Adipose tissue (tissue), 3 donors: Measurements from ENCODE around the gene CAST. TPM values are rescaled to one million over a fixed set of nuclear protein-coding genes. Genes with fewer than 3 reads are reported as not detected.

Experiments
- H3K27ac ChIP-seq: one replicate; pipeline ENCODE4 v1.5.1; 2013; ENCODE audit warnings: low read depth, low read length
- WGBS, 3 donors: extraction: QIAGEN DNeasy Blood & Tissue Kit; methylation state at CpG; one replicate each; pipeline ENCODE4 v1.1.7; 2013; 5-methylcytosine and 5-hydroxymethylcytosine counted together
- polyA plus RNA-seq, 3 donors: library from polyadenylated mRNA; stranded (reverse); fragments of 200-250 nt; gene quantifications; one replicate each; pipeline ENCODE4 v1.2.3, GENCODE V29; 2013
- donor health status: healthy with polysubstance abuse.
- donor health status: Bipolar disorder and iron deficiency.
- donor health status: healthy.

The CAST gene
- polyA plus RNA-seq, 3 donors = 45.3 to 178 (median 121) TPM

DNA sequence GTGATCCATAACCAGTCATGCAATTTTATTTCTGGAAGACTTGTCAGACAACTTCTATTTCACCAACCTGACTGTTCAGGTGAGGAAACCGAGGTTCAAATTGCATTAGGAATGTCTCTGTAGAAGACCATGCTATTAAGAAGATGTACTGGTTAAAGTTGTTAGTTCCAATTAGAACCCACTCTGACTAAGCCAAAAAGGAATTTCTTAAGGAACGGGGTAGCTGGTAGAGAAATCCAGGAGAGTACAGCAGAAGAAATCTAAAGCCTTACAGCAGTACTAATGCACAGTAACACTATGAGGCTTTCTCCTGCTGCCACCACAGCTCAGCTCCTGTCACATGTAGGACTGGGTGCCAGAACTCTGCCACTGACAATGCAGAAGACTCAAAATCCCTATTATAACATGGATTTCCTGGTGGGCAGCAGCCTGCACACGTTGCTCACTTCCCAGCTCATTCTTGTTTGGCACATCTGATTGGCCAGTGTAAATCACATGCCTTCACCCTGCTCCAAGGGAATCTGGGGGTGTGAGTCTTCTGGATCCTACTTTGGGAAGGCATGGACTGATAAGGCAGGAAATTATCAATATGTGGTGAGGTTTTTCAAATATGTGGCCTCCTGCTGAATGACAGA lies 37.1 kb downstream of the CAST start:
- 68 to 70% (median 69%) methylated on average over 3 of the region's 3 CpGs for WGBS, 3 donors
- H3K27ac ChIP-seq = no peak overlapping the region

- 0 to 1% (median 1%) methylated on average over 69 to 70 of the region's 70 CpGs for WGBS, 3 donors
- H3K27ac ChIP-seq = peak overlapping the region; percentile 95
Observed at GRCh38 chr5:96702503-96703383, 40.6 kb downstream of the CAST start.

DNA sequence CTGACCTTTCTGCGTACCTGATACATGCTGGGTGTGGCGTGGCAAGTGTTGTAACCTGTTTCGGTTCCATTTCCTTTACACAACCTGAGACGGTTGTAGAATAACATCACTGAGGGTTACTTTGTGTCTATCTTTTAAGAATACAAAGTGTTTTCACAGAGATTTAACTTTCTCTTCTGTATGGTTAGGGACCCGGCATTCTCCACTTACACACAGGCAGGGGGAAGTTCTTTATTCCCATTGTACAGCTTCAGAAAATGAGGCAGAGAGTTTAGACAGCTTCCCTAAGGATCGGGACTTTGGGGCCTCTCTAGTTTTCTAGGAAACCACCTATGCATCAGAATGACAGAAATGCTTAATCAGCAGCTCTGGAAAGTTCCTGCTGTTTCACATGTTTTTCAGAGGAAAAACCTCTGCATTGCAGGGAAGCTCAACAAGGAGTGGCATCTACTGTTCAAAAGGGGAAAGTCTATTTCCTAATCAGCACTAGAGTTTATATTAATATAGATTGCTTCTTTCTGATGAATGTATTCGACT lies 41.3 kb downstream of the CAST start:
- WGBS, 3 donors = 6 to 14% (median 12%) methylated on average over 7 of the region's 7 CpGs

GRCh38 chr5:96703995-96704394 lies 41.8 kb downstream of the CAST start:
- H3K27ac ChIP-seq = no peak overlapping the region
- 60 to 78% (median 76%) methylated on average over 4 of the region's 4 CpGs for WGBS, 3 donors

More for the DNA sequence above, 41.3 kb downstream of the CAST start:
- peak overlapping the region; percentile 95 for H3K27ac ChIP-seq

- WGBS, 3 donors = 90 to 94% (median 90%) methylated on average over 5 of the region's 5 CpGs
- no peak overlapping the region for H3K27ac ChIP-seq
Observed at GRCh38 chr5:96706433-96707111, 44.4 kb downstream of the CAST start.

DNA sequence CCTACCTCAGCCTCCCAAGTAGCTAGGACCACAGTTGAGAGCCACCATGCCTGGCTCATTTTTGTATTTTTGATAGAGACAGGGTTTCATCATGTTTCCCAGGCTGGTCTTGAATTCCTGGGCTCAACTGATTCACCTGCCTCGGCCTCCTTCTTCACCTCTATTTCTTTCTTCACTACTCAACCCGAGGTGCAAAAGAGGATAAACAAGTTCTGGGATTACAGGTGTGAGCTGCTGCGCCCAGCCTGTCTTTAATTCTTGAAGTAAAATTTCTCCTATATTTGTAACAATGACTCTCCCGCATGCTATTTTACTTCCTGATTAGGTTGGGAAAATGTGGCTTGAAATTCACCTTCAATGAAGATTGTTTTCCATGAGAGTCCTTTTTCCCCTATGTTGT lies 46.4 kb downstream of the CAST start:
- H3K27ac ChIP-seq = no peak overlapping the region
- 88 to 98% (median 96%) methylated on average over 4 of the region's 4 CpGs for WGBS, 3 donors

DNA sequence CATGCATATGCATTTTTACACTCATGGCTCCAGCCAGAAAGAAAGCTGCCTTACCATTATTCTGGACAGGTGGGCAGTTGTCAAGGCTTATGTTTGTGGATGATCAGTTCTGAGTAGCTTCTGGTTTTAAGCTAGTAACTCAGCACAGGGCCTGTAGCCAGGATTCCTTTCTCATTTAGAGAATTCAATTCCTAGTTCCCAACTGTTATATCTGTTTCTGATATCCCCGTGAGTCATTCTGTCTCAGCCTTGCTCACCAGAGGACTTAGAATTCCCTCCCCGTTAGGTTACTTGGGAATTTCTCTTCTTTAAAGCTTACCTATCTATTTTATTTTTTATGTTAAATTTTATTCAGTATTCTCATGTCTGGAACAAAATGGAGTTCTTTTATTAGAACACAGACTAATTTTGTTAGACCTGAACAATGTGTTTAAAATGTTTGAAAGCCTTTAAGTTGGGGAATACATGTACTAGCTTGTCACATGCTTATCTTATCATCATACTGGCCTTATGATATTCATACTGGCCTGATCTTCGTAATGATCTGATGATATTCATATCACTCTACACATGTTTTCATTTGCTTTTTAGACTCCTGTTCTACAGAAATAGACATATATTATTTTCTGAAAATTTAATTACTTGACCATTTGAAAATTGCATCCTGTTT lies 47.1 kb downstream of the CAST start:
- WGBS, 3 donors = 29 to 50% (median 43%) methylated on average over 3 of the region's 3 CpGs

DNA sequence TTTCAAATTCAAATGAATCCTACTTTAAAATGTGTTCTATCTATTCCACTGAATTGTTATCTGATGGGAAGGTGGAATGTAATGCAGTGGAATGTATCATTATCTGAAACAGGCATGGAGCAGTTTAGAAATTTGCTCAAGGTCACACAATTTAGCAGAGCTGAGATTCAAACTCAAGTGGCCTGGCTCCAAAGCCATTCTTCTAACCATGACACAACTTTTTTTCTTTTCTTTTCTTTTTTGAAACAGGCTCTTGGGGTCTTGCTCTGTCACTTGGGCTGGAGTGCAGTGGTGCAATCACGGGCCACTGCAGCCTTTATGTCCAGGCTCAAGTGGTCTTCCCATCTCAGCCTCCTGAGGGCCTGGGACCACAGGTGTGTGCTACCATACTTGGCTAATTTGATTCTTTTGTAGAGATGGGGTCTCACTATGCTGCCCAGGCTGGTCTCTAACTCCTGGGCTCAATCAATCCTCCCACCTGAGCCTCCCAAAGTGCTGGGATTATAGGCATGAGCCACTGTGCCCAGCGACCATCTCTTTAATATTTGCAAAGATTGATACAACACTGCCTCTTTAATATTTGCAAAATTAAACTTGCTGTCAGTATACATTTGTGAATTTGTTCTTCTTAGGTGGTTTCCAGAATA lies 50.0 kb downstream of the CAST start:
- 90 to 99% (median 95%) methylated on average over 2 of the region's 2 CpGs for WGBS, 3 donors
- H3K27ac ChIP-seq = no peak overlapping the region

More for the DNA sequence above, 47.1 kb downstream of the CAST start:
- no peak overlapping the region for H3K27ac ChIP-seq

GRCh38 chr5:96714450-96714849 lies 52.3 kb downstream of the CAST start:
- no peak overlapping the region for H3K27ac ChIP-seq

DNA sequence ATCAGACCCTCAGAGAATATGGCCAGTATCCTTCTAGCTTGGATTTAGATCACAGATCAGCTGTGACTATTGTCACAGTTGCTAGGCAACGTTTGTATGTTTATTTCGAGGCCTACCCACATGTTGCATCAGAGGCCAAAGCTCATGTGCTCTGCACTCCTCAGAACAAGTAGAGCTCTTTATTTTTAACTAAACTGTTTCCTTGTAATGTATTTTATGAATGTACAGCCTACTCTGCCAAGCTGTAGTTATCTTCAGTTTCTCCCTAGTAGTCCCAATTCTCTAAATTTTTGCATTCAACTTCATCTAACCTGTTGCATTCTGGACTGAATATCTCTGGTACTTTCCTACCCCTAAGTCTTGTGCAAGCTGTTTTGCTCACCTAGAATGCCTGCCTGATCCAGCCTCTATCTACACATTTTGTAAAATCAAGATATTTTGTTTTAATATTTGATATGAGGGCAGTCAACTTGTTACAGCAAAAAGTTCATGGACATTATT lies 52.8 kb downstream of the CAST start:
- H3K27ac ChIP-seq = no peak overlapping the region
- WGBS, 3 donors = 1 to 3% (median 2%) methylated on average over 2 of the region's 2 CpGs

- WGBS, 3 donors = 62 to 95% (median 92%) methylated on average over 5 of the region's 5 CpGs
Observed at GRCh38 chr5:96716007-96716406, 53.8 kb downstream of the CAST start.

GRCh38 chr5:96716716-96717115 lies 54.5 kb downstream of the CAST start:
- no peak overlapping the region for H3K27ac ChIP-seq
- 48 to 50% (median 48%) methylated on average over 2 of the region's 2 CpGs for WGBS, 3 donors

More at GRCh38 chr5:96716007-96716406, 53.8 kb downstream of the CAST start:
- no peak overlapping the region for H3K27ac ChIP-seq

GRCh38 chr5:96717874-96718273 lies 55.7 kb downstream of the CAST start:
- no peak overlapping the region for H3K27ac ChIP-seq
- WGBS, 3 donors = 95 to 100% (median 100%) methylated on average over 1 of the region's 1 CpG

- no peak overlapping the region for H3K27ac ChIP-seq
- 56 to 72% (median 68%) methylated on average over 7 of the region's 7 CpGs for WGBS, 3 donors
Observed at GRCh38 chr5:96718635-96719077, 56.5 kb downstream of the CAST start.

- WGBS, 3 donors = 94 to 97% (median 97%) methylated on average over 2 of the region's 2 CpGs
Observed at GRCh38 chr5:96720408-96720807, 58.2 kb downstream of the CAST start.

GRCh38 chr5:96721351-96721977 lies 59.3 kb downstream of the CAST start:
- no peak overlapping the region for H3K27ac ChIP-seq

More at GRCh38 chr5:96720408-96720807, 58.2 kb downstream of the CAST start:
- no peak overlapping the region for H3K27ac ChIP-seq

DNA sequence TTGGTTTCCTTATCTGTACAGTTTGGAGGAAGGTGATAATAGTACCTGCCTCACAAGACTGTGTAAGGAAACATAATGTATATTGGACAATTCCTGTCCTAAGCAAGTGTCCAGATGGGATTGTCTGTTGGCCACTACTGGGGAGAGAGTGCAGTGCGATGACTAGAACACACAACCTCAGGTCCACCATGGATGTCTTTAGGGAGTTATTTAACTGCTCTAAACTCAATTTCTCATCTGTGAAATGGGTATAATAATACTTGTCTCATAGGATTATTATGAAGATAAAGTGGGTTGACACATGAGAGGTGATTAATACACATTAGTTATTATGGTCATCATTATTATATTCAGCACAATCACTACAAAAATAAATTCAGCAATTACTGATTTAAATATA lies 63.1 kb downstream of the CAST start:
- WGBS, 3 donors = 92 to 100% (median 98%) methylated on average over 1 of the region's 1 CpG
- no peak overlapping the region for H3K27ac ChIP-seq
